ENCODE data around the gene ARL6IP4. TPM values are rescaled to one million over a fixed set of nuclear protein-coding genes. Genes with fewer than 3 reads are reported as not detected.

Gene ARL6IP4
- total RNA-seq, 4 donors from 2014 or later, result 197 to 338 (median 251) TPM

GRCh38 chr12:122964439-122965257 lies 15.8 kb upstream of the ARL6IP4 start:
- Histone ChIP-seq H3K27me3 (no peaks in the 10 kb centered on the region), H3K4me3 (no peak overlapping the region), H3K36me3 (peaks cover 0 to 8% (median 0%) of the 10 kb centered on the region in 3 donors), H3K9me3 (no peaks in the 10 kb centered on the region), H3K27ac (no peak overlapping the region), H3K4me1 (peaks cover 0 to 35% (median 12%) of the 10 kb centered on the region in 4 donors)
- no peak for TF ChIP-seq CTCF (IDR thresholded peaks at IDR 0.05)
- TF ChIP-seq POLR2A (IDR thresholded peaks at IDR 0.05), result no peak
- TF ChIP-seq EP300 (IDR thresholded peaks at IDR 0.05), result no peak
- no peak for DNase-seq (ENCODE audit: low spot score in 2 of 2)
- 83 to 88% methylated on average over 19 of the region's 19 CpGs for WGBS, 2 donors

- H3K4me1 ChIP-seq, result peaks cover 0 to 35% (median 12%) of the 10 kb centered on the region in 4 donors
- TF ChIP-seq POLR2A (IDR thresholded peaks at IDR 0.05) (no peak), CTCF (IDR thresholded peaks at IDR 0.05) (no peak), EP300 (IDR thresholded peaks at IDR 0.05) (no peak)
- H3K27me3 ChIP-seq, result no peaks in the 10 kb centered on the region
- H3K4me3 ChIP-seq, result peak overlapping the region; percentile 39 to 70 (median 58)
- peaks cover 0 to under 1% (median 0%) of the 10 kb centered on the region in 3 donors for H3K36me3 ChIP-seq
- no peaks in the 10 kb centered on the region for H3K9me3 ChIP-seq
- DNase-seq (ENCODE audit: low spot score in 2 of 2), result no peak
- WGBS, 2 donors, result 56 to 64% methylated on average over 12 of the region's 12 CpGs
- peak overlapping the region in 2 of 4 donors; percentile 32 to 74 for H3K27ac ChIP-seq
These were observed 15.1 kb upstream of the ARL6IP4 start for GRCh38 chr12:122965321-122965751.

- peak within 1 kb of the TSS; percentile 39 to 70 (median 58) for H3K4me3 ChIP-seq
- no peaks in the 10 kb centered on the region for H3K27me3 ChIP-seq
- 2 to 7% methylated on average over 22 to 38 of the region's 55 CpGs for WGBS, 2 donors
- H3K36me3 ChIP-seq, result no peaks in the 10 kb centered on the region
- TF ChIP-seq POLR2A (IDR thresholded peaks at IDR 0.05), result peak; percentile 14 to 59
- TF ChIP-seq EP300 (IDR thresholded peaks at IDR 0.05), result peak in 1 of 2 donors; percentile 79
- peak in 1 of 5 experiments; percentile 8 for TF ChIP-seq CTCF (IDR thresholded peaks at IDR 0.05)
- peaks cover 0 to 35% (median 12%) of the 10 kb centered on the region in 4 donors for H3K4me1 ChIP-seq
- DNase-seq (ENCODE audit: low spot score in 2 of 2), result peak; percentile 80 to 83
- H3K27ac ChIP-seq, result peak within 1 kb of the TSS in 3 of 4 donors; percentile 42 to 74 (median 61)
- no peaks in the 10 kb centered on the region for H3K9me3 ChIP-seq
These were observed 14.4 kb upstream of the ARL6IP4 start, which contains the start of gene ABCB9 for GRCh38 chr12:122965851-122966742. Gene ABCB9 (minus strand): TSS chr12:122966463. CDS start chr12:122960235, 6,228 bp downstream.

GRCh38 chr12:122966743-122967550 lies 13.5 kb upstream of the ARL6IP4 start:
- WGBS, 2 donors, result 56 to 59% methylated on average over 15 of the region's 15 CpGs
- TF ChIP-seq CTCF (IDR thresholded peaks at IDR 0.05), result no peak
- TF ChIP-seq POLR2A (IDR thresholded peaks at IDR 0.05), result no peak
- no peak for TF ChIP-seq EP300 (IDR thresholded peaks at IDR 0.05)
- no peaks in the 10 kb centered on the region for H3K9me3 ChIP-seq
- no peak for DNase-seq (ENCODE audit: low spot score in 2 of 2)
- peak overlapping the region in 2 of 4 donors; percentile 42 to 74 for H3K27ac ChIP-seq
- H3K4me1 ChIP-seq, result peaks cover 0 to 35% (median 12%) of the 10 kb centered on the region in 4 donors
- H3K27me3 ChIP-seq, result no peaks in the 10 kb centered on the region
- H3K36me3 ChIP-seq, result no peaks in the 10 kb centered on the region
- peak overlapping the region in 3 of 4 donors; percentile 56 to 70 (median 60) for H3K4me3 ChIP-seq
